Kasumi-1 (cell line): ENCODE data around the gene CD96.
A peak's percentile ranks its signal among the peaks of the same experiment; 100 is the strongest.
"Not testable (repeated sequence)": the region's sequence is repeated elsewhere in the genome, so short reads cannot be mapped to it uniquely, and the experiment has no call there.

Experiments used
- DNase-seq, 2 experiments: peaks; one replicate each; lab custom pipeline; 2025; lab: John Stamatoyannopoulos, UW

CD96 gene

GRCh38 chr3:111621535-111621934 lies 79.5 kb downstream of the CD96 start:
- no peak for DNase-seq

- no peak for DNase-seq
Observed at GRCh38 chr3:111627092-111627491, 85.1 kb downstream of the CD96 start.

GRCh38 chr3:111629018-111629417 lies 87.0 kb downstream of the CD96 start:
- not testable (repeated sequence) for DNase-seq

- DNase-seq, result not testable (repeated sequence)
Observed at GRCh38 chr3:111630638-111631037, 88.6 kb downstream of the CD96 start.

- no peak for DNase-seq
Observed at GRCh38 chr3:111635403-111635802, 93.4 kb downstream of the CD96 start.

DNA sequence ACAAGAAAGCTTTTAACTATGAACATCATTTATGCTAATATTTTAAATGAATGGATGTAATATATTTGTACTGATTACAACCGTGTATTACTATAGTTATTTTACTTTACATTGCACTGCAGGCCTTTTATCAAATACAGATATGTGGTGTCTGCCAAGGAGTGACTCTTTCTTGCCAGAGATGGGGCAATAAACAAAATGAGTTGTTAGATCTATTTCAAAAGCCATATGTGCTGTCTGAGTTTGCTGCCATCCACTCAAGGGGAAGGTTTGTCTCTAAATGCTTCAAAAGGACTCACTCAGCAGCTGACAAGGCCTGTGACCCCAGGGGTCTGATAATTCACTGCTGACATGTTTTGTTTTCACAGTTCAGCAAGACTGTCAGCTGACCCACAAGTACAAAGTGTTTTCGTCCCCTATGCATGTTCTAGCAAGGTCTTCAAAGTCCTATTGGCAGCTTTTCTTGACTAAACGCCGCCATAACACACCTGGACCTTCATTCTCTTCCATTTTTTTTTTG lies 94.4 kb downstream of the CD96 start:
- DNase-seq, result no peak

- DNase-seq, result no peak
Observed at GRCh38 chr3:111639316-111639715, 97.3 kb downstream of the CD96 start.

DNA sequence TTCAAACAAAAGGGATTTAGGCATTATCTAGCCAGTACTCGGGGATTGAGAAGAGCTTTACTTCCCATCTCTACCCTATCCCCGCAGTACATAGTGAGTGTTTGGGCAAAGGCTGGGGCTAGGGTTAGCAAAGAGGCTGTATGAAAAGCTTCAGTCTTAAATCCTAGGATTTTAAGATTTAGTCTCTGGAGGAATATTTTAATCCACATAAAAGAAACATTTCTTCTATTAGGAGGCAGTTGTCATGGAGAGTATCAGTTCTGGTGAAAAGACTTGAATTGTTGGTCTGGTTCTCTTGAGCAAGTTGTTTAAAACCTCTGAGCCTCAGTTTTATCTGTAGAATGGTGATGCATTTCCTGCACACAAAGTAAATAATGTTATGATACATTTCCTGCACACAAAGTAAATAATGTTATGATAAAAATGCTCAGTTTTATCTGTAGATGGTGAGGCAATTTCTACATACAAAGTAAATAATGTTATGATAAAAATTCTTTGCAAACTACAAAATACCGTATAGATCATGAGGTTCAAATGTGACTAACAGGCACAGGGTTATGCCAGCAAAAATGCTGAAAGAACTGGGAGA lies 107.1 kb downstream of the CD96 start:
- DNase-seq, result no peak

DNA sequence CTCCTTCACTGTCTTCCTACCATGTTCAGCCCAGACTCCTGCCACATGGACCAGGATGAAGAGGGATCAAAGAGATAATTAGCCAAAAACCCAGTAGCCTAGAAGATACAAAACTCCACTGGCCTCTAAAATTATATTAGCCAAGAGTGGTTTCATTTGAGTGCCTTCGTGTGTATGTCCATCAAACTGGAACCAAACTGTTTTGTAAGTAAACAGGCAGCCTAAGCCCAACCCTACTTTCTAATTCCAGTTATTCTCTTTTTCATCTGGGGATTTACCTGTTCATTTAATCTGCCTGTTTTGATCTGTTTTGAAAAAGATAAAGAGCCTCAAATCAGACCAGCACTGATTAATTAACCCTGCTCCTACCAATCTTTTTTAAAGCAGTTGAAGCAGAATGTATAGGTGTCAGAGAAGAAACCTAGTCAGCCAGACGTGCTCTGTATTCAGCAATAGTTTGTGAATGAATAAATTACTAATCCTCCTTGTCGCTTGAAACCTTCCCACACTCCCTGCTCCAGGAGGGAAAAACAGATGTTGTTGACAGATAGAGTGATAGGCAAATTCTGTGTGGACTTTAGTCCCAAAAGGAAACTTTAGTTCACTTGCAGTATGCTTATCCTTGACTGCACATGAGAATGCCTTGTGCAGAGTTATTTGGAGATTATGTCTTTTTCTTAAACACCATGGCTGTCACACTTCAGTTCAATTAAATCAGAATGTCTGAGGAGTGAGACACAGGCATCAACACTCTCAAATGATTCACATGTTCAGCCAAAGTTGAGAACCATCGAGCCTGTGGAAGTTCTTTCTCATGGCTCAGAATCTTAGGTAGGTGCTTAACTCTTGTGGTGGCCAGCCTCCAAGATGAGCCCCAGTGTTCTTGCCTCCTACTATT lies 108.6 kb downstream of the CD96 start:
- DNase-seq, result no peak

DNA sequence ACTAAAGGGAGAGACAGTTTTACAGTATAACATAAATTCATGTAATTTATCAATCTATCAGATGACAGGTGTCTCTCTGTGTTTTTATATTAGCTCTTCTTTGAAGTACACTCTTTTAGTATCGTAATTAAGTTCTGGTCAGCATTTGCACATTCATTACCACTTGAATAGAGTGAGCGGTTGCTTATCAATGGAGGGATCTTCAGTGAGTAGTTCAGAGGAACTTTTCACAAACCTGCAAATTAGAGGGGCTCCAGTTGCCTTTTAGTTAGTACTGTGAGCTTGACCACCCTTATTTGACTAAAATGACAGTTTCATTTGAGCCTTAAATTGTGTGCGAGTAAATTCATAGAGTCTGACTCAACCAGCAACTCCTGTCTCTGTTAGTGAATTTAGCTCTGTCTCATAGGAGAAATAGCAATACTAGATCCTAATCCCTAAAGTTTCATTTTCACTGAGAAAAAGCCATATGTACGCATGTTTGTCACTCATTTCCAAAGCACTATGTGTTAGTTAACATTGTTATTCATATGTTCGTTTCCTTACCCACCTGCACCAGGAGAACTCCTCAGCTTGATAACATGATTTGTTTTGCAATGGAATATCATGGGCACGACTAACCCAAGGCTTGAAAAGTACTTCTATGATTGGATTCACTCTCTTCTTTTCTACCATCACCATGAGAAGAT lies 110.6 kb downstream of the CD96 start:
- DNase-seq, result no peak

- DNase-seq, result no peak
Observed at GRCh38 chr3:111653766-111654165, 111.8 kb downstream of the CD96 start.

- no peak for DNase-seq
Observed at GRCh38 chr3:111662012-111662411, 120.0 kb downstream of the CD96 start.

DNA sequence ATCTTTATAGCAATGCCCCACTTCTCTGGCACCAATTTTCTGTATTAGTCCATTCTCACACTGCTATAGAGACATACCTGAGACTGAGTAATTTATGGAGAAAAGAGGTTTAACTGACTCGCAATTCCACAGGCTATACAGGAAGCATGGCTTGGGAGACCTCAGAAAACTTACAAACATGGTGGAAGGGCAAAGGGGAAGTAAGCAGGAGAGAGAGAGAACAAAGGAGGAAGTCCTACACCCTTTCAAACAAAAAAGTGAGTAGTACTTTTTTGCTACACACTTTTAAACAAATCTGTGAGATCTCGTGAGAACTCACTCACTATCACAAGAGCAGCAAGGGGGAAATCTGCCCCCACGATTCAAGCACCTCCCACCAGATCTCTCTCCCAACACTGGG lies 120.9 kb downstream of the CD96 start:
- DNase-seq, result peak; percentile 32 to 34

DNA sequence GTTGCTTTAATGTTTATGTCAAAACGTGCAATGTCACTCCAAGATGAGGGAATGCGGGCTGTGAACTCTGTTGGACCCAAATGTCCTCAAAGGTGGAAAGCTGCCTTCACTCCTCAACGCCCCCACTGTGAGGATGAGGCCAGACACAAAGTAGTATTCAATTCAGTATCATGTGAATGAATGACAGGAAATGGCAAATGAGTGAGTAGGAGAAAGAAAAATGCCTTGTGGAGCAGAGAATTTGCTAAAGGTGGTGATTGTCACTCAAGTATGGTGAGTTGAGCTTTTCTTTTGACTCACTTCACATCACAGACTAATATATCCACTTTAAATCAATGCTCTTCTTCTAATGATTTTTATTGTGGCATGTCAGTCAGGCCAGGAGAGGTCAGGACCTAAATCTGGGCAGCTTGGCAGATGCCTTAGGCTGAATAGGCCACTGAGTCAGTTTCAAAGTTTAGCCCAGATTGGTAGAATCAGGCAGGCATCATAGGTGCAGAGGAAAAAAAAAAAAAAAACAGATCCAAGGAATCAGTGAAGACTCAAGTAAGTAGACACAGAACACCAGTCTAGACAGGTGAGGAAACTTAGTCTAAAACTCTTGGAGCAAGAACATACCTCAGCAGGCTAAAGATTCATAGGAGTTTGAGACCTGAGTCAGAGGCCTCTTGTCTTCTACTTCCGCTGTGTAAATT lies 124.2 kb downstream of the CD96 start:
- DNase-seq, result no peak

DNA sequence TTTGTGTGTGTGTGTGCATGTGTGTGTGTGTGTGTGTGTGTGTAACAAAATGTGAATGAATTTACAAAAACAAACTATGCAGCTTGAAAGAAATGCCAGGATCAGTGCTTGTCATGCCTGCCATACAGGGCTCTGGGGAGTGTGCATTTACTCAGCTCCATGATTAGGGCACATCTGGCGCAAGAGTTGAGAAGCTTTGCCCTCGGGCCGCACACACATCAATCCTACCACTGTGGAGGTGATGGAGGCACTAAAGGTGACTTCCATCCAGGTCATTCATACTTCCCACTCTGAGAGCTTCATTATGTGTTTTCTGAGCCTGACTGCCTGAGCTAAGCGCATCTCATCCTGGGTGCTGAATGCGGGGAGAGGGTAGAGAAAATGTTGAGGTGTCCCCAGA lies 125.2 kb downstream of the CD96 start:
- DNase-seq, result no peak

DNA sequence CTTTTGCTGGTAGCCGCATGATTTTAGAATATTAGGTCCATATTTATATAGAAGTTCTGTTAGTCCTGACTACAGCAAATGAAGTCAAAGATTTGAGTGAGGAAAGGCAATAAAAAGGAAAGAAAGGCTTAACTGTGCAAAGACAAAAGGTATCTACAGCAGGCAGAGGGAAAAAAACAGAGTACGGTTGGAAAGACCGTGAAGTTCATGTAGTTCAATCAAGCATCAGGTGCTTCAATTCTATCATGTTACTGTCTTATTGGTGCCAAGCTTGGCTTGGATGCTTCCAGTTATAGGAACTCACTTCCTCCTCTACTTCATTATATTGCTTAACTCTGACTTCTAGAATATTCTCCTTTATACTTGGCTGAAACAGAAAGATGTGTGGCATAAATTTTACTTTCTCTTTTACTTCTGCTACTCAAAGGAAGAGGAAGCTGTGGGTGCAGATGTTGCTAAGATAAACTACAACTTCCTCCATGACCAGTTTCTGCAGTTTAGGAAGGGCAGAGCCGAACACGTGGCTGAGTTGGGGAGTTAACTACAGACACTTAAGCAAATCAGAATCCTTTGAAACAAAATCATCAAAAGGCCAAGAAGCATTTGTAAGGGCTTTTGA lies 125.7 kb downstream of the CD96 start:
- DNase-seq, result peak; percentile 98 to 99

DNA sequence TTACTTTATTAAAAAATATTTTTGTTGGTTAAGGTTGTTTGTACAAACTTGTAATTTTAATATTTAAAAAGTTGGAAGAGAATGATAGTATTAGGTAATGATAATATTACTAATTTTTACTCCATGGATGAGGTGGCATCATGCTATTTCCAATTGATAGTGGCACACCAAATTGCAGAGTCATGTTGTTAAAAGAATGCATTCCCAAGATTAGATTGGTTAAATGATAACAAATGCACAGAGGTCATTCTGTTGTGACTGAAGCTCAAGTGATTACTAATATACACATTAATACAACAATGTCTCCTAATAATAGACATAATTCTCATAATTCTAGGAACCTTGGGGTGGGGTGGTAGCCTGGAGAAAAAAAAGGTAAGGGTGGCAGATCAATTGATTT lies 126.3 kb downstream of the CD96 start:
- no peak for DNase-seq

- peak; percentile 91 to 95 for DNase-seq
Observed at GRCh38 chr3:111668888-111669488, 127.0 kb downstream of the CD96 start.

DNA sequence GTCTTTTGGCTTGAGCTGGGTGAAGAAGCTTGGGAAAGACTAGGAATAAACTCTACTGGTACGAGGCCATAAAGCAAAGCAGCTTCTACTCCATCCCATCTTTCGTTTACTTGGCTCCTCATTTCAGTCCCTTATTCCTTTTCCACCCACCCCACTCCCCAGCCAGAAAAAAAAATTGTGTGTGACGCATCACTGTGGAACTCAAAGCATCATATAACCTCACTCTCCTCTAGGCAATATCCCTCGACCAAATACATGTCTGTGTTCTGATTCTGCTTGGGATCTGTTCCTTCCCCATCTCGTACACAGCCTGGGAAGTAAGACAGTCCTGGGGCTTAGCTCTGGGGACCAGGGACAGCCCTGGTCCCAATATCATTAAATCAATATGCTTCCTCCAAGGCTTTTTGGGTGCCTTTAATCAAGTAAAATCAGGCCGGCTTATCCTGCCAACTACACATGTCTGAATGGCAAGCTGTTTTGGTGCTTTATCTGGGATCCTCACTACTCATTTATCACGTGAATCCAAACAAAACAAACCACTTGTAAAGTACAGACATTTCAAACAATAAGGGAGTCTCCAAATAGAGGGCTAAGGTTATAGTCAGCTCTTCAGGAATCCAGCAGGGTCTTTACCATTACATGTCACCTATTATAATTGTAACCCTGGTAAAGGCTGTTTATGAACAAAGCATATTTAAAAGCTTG lies 128.1 kb downstream of the CD96 start:
- no peak for DNase-seq

DNA sequence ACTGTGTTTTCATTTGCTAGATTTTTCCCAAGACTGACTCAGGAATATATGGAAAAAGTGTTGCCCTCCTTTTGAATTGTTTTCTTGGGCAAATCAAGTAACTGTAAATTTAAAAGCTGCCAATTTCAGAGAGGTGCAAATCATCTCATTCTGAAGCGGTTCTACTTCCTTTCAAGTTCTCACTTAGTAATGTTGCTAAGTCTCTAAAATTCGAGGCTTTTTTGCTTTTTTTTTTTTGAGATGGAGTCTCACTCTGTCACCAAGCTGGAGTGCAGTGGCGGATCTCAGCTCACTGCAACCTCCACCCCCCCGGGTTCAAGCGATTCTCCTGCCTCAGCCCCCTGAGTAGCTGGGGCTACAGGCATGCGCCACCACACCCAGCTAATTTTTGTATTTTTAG lies 130.5 kb downstream of the CD96 start:
- not testable (repeated sequence) for DNase-seq

DNA sequence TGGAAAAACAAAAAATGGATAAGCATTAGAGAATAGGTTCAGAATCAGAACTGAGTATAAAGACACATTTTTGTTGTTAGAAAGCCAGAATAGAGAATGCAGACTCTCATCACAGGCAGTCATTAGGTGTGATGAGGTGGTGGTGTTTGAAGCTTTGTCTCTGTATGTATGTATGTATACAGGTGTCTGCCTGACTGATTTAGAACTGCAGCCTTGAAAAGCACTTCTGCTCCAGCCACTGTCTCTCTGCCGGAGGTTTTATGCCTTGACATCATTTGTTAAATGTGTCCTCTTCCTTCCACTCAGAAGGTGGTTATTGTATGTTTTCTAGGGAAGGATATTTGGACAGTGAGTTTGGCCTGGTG lies 133.8 kb downstream of the CD96 start:
- DNase-seq, result no peak
